HG03064 (cell line): ENCODE results near the gene MTHFSD.

Experiments
- ATAC-seq: cut with Tn5 transposase; IDR thresholded peaks from one replicate; pipeline ENCODE4 v1.9.1; 2021; ENCODE audit warnings: low read depth; ENCODE audit not compliant: unreplicated experiment

MTHFSD gene

GRCh38 chr16:86555704-86556075 lies 655 bp upstream of the MTHFSD start:
- no peak for ATAC-seq

GRCh38 chr16:86554599-86554916 lies 477 bp downstream of the MTHFSD start:
- no peak for ATAC-seq

GRCh38 chr16:86553356-86553755 lies 1.7 kb downstream of the MTHFSD start:
- no peak for ATAC-seq

GRCh38 chr16:86550281-86550680 lies 4.8 kb downstream of the MTHFSD start:
- ATAC-seq: no peak

GRCh38 chr16:86549893-86550190 lies 5.2 kb downstream of the MTHFSD start:
- no peak for ATAC-seq

- no peak for ATAC-seq
These were observed 5.8 kb downstream of the MTHFSD start for GRCh38 chr16:86549076-86549892.

GRCh38 chr16:86547286-86547685 lies 7.7 kb downstream of the MTHFSD start:
- ATAC-seq: no peak

GRCh38 chr16:86546638-86547013 lies 8.4 kb downstream of the MTHFSD start:
- no peak for ATAC-seq

GRCh38 chr16:86545954-86546637 lies 8.9 kb downstream of the MTHFSD start:
- ATAC-seq: no peak

GRCh38 chr16:86545481-86545880 lies 9.6 kb downstream of the MTHFSD start:
- no peak for ATAC-seq

GRCh38 chr16:86542756-86543750 lies 12.0 kb downstream of the MTHFSD start:
- ATAC-seq: no peak

GRCh38 chr16:86541560-86541959 lies 13.5 kb downstream of the MTHFSD start:
- ATAC-seq: no peak

GRCh38 chr16:86540894-86541293 lies 14.1 kb downstream of the MTHFSD start:
- ATAC-seq: no peak

GRCh38 chr16:86538196-86538780 lies 16.7 kb downstream of the MTHFSD start:
- no peak for ATAC-seq

- no peak for ATAC-seq
These were observed 17.5 kb downstream of the MTHFSD start for GRCh38 chr16:86537486-86537885.

GRCh38 chr16:86536621-86537020 lies 18.4 kb downstream of the MTHFSD start:
- ATAC-seq: no peak

- ATAC-seq: no peak
These were observed 20.0 kb downstream of the MTHFSD start for GRCh38 chr16:86534779-86535615.

GRCh38 chr16:86533767-86534351 lies 21.2 kb downstream of the MTHFSD start:
- ATAC-seq: no peak

- no peak for ATAC-seq
These were observed 22.0 kb downstream of the MTHFSD start for GRCh38 chr16:86533076-86533475.

GRCh38 chr16:86532526-86532815 lies 22.6 kb downstream of the MTHFSD start:
- ATAC-seq: no peak
